HG03175 (cell line): Measurements from ENCODE around the gene TARS1.

Experiments
- ATAC-seq: cut with Tn5 transposase; IDR thresholded peaks from one replicate; pipeline ENCODE4 v1.9.1; 2021; ENCODE audit warnings: mild to moderate bottlenecking, moderate library complexity; ENCODE audit not compliant: unreplicated experiment

TARS1 gene

GRCh38 chr5:33440482-33441240 lies at the start of gene TARS1:
TSS of gene TARS1 (plus strand) at chr5:33440965. CDS start at chr5:33441087, 122 bp downstream.
- peak; percentile 94 for ATAC-seq

DNA sequence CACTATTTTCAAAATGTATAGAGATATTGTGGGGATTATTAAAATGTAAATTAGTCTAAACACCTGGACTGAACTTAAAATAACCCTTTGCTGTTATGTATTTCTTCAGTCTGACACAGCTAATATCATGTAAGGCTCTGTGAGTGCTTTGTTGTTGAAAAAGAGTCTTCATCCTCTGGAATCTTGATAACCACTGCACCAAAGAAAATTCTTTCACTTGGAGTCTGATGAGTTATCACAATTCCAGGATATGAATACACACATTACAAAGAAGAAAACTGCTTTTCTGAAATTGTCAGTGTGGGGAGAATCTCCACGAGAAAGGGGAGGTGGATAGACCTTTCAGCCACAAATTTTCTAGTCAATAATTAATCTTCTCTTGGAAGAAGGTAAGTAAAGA lies 42.3 kb upstream of the TARS1 start:
- no peak for ATAC-seq

- ATAC-seq: peak; percentile 50
These were observed 40.1 kb upstream of the TARS1 start for GRCh38 chr5:33400675-33401074.

- ATAC-seq: no peak
These were observed 39.0 kb upstream of the TARS1 start for GRCh38 chr5:33401482-33402390.

DNA sequence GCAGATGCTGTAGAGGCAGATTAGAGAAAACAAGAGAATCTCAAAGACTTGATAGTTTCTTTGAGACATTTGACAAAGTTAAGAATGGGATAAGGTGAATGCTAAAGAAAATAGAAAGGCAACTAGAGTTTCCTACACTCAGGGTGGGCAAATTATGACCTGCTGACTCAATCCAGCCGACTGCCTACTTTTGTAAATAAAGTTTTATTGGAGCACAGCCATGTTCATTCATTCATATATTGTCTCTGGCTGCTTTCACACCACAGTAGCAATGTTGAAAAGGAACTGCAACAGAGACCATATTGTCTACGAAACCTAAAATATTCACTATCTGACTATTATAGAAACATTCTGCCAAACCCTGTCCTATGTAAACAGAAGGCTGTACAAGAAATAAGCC lies 37.6 kb upstream of the TARS1 start:
- ATAC-seq: no peak

DNA sequence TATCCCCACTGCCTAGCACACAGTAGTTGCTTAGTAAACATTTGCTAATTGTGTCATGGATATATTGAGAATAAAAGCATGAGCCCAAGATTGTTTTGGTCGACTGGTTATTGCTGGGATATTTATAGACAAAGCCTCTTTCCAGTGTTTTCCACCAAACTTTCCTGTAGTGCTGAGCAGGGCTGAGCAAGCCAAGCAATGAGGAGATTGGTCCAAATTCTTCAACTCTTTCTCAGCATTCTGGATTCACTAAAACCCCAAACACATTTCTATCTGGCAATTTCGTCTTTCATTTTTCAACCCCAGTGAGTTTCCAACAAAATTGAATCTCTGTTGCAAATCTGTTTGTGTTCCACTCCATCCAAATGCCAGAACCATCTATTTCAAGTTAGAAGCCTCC lies 31.9 kb upstream of the TARS1 start:
- no peak for ATAC-seq

DNA sequence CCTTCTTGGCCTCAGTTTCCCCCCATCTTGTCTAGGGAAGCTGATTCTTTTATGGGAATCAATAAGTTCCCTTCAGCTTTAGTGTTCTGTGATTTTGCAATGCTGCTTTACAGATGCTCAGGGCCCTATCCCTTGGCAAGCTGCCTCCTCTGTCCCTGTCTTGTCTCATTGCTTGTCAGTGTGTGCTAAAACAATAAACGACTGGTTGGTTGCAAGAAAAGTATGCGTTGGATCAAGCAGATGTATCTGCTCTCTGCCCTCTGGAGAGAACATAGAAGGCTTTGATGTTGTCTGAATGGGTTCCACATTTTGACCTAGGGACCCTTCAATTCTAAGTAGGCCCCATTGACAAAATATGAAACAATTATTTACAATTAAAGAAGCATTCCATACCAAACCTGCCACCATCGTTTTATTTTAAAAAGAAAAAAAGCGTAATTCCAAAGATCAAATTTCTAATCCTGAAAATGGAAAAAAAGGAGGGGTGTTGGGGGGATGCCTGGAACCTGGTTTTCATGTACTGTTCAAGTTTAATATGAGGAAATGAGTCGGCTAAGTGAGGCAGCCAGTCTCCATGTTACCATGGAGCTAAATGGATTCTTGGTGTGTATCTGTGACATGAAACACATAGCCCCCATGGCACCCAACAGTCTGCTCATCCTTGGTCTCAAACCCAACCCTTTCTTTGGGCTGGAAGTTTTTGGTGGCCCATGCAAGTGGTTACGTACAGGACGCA lies 31.2 kb upstream of the TARS1 start:
- ATAC-seq: no peak

GRCh38 chr5:33410221-33410620 lies 30.5 kb upstream of the TARS1 start:
- no peak for ATAC-seq

GRCh38 chr5:33411498-33411897 lies 29.3 kb upstream of the TARS1 start:
- ATAC-seq: no peak

GRCh38 chr5:33415811-33416354 lies 24.9 kb upstream of the TARS1 start:
- no peak for ATAC-seq

GRCh38 chr5:33417632-33418031 lies 23.1 kb upstream of the TARS1 start:
- ATAC-seq: no peak

DNA sequence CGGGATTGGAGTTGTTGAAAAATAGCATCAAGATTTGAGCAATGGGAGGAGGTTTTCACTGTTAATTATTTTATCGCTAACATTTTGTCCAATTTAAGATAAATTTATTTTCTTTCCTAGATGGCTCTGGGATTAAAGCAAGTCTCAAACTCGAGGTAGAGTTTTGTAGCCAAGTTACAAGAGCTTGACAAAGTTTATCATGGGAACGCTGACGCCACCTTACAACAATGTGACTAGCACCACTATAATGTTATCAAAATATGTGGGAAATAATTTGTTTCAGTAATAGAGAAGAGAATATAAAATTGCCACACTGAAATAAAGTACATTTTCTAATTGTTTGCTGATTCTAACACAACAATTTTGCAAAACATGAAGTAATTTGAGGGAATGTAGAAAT lies 19.8 kb upstream of the TARS1 start:
- ATAC-seq: no peak

GRCh38 chr5:33422191-33422590 lies 18.6 kb upstream of the TARS1 start:
- ATAC-seq: no peak

- ATAC-seq: peak; percentile 49
These were observed 17.6 kb upstream of the TARS1 start for GRCh38 chr5:33423018-33423630.

DNA sequence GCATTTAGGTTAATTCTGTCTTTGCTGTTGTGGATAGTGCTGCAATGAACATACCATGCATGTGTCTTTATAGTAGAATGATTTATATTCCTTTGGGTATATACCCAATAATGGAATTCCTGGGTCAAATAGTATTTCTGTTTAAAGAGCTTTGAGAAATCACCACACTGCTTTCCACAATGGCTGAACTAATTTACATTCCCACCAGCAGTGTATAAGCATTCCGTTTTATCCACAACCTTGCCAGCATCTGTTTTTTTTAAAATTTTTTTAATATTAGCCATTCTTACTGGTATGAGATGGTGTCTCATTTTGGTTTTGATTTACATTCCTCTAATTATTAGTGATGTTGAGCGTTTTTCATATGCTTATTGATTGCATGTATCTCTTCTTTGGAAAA lies 15.5 kb upstream of the TARS1 start:
- no peak for ATAC-seq

DNA sequence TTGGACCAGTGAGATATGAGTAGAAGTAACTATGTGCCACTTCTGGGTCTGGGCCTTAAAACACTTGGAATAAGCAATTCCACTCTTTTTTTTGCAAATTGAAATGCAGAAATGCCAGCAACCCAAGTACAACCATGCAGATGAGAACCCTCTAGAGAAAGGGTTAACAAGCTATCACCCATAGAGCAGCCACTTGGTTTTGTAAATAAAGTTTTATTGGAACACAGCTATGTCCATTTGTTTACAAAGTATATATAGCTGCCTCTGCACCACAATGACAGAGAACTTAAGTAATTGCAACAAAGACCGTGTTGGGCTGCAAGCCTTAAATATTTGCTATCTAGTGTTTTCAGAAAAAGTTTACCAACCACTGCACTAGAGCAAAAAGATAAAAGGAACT lies 9.8 kb upstream of the TARS1 start:
- no peak for ATAC-seq

- no peak for ATAC-seq
These were observed 8.1 kb upstream of the TARS1 start for GRCh38 chr5:33432656-33433055.

GRCh38 chr5:33433303-33434240 lies 7.2 kb upstream of the TARS1 start:
- ATAC-seq: no peak

DNA sequence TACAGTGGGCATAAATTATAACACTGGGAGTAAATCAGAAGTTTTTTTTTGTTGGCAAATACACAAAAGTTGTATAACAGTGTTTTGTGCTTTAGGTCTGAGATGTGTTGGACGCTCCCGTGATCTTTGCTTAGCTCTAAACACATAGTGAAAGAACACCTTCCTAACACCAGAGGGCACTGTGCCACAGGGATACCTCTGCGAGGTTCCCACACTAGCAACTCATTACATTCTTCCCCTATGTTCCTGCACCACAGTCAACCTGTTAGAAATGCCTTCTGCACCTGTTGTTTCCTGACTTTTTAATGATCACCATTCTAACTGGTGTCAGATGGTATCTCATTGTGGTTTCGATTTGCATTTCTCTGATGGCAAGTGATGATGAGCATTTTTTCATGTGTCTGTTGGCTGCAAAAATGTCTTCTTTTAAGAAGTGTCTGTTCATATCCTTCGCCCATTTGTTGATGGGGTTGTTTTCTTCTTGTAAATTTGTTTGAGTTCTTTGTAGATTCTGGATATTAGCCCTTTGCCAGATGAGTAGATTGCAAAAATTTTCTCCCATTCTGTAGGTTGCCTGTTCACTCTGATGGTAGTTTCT lies 4.8 kb upstream of the TARS1 start:
- peak; percentile 51 for ATAC-seq
